Loucy (cell line): Measurements from ENCODE around the gene TUT1.

Experiments
- EZH2phosphoT487 ChIP-seq: fragments of 200-600 bp; IDR thresholded peaks from 2 replicates; pipeline ENCODE4 v1.6.1; 2018; ENCODE audit warnings: antibody characterized with exemption, mild to moderate bottlenecking, moderate library complexity, borderline replicate concordance
- TF ChIP-seq, protein P1 (sequence below): fragments of 200-600 bp; sonication (generic); conservative IDR thresholded peaks from 2 replicates; pipeline ENCODE4 v1.5.1; 2014; ENCODE audit warnings: mild to moderate bottlenecking, antibody characterized with exemption, low read length

DNA sequence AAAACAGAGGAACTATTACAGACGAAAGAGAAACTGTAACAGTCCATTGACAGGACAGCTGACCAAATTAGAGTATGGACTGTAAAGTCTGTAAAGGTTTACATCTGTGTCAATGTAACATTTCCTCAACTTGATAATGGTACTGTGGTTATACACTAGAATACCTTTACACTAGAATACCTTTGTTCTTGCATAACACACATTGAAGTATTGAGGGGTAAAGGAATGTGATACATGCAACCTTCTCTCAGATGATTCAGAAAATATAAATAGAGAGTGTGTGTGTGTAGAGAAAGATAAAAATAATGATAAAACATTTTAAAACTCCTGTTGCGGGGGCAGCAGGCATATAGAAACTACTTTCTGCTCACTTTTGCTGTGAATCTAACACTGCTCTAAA lies 12.1 kb downstream of the TUT1 start:
- TF ChIP-seq, protein P1, sequence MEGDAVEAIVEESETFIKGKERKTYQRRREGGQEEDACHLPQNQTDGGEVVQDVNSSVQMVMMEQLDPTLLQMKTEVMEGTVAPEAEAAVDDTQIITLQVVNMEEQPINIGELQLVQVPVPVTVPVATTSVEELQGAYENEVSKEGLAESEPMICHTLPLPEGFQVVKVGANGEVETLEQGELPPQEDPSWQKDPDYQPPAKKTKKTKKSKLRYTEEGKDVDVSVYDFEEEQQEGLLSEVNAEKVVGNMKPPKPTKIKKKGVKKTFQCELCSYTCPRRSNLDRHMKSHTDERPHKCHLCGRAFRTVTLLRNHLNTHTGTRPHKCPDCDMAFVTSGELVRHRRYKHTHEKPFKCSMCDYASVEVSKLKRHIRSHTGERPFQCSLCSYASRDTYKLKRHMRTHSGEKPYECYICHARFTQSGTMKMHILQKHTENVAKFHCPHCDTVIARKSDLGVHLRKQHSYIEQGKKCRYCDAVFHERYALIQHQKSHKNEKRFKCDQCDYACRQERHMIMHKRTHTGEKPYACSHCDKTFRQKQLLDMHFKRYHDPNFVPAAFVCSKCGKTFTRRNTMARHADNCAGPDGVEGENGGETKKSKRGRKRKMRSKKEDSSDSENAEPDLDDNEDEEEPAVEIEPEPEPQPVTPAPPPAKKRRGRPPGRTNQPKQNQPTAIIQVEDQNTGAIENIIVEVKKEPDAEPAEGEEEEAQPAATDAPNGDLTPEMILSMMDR = no peak
- no peak for TF ChIP-seq EZH2phosphoT487
